ENCODE results near the gene ARFRP1. TPM values are rescaled to one million over a fixed set of nuclear protein-coding genes. Genes with fewer than 3 reads are reported as not detected.

Gene ARFRP1
- total and polyA plus RNA-seq, 2 of the 13 experiments (the other 11 are each of a cell fraction or from before 2014, with no cell fraction given), result 32.0 to 51.1 TPM

GRCh38 chr20:63697357-63697867 lies 10.4 kb downstream of the ARFRP1 start (continued):
- no peak for TF ChIP-seq PLSCR1 (CRISPR knock-in tag; IDR thresholded peaks at IDR 0.05; ENCODE audit: borderline replicate concordance)
- no peak; the same call in 1 of the 2 replicates for TF ChIP-seq KDM5B (CRISPR knock-in tag; IDR thresholded peaks at IDR 0.05; ENCODE audit: borderline replicate concordance)
- no peak for TF ChIP-seq ZNF614 (CRISPR knock-in tag; IDR thresholded peaks at IDR 0.05; ENCODE audit: borderline replicate concordance)
- no peak for TF ChIP-seq SMC3 (IDR thresholded peaks at IDR 0.05; ENCODE audit: low read length)
- no peak for TF ChIP-seq RELA (CRISPR knock-in tag; IDR thresholded peaks at IDR 0.05)
- TF ChIP-seq MXD1 (CRISPR knock-in tag; IDR thresholded peaks at IDR 0.05), result no peak
- no peak for TF ChIP-seq ZEB1 (IDR thresholded peaks at IDR 0.05; ENCODE audit: insufficient replicate concordance, low read depth)
- no peak for TF ChIP-seq NONO (IDR thresholded peaks at IDR 0.05)
- no peak; the same call in 1 of the 2 replicates for TF ChIP-seq NONO (CRISPR knock-in tag; conservative IDR thresholded peaks at IDR 0.05)
- no peak; the same call in 1 of the 2 replicates for TF ChIP-seq BCL3 (CRISPR knock-in tag; IDR thresholded peaks at IDR 0.05)
- TF ChIP-seq EP300 (IDR thresholded peaks at IDR 0.05; ENCODE audit: low read depth in 2 of 2, low read length in 2 of 2), result no peak
- no peak for TF ChIP-seq EP300 (CRISPR knock-in tag; IDR thresholded peaks at IDR 0.05; ENCODE audit: borderline replicate concordance)
- TF ChIP-seq ZBTB33 (CRISPR knock-in tag; IDR thresholded peaks at IDR 0.05), result no peak
- 0 out of 2 replicates have a peak, but pooled peaks have one; percentile 19 for TF ChIP-seq ZNF678 (CRISPR knock-in tag; IDR thresholded peaks at IDR 0.05)
- no peak; the same call in 1 of the 2 replicates for TF ChIP-seq ZNF768 (CRISPR knock-in tag; IDR thresholded peaks at IDR 0.05)
- no peak for TF ChIP-seq RBM39 (IDR thresholded peaks at IDR 0.05; ENCODE audit: low read depth, low read length, poor library complexity, severe bottlenecking)
- TF ChIP-seq ZNF556 (CRISPR knock-in tag; IDR thresholded peaks at IDR 0.05; ENCODE audit: borderline replicate concordance), result no peak
- no peak for TF ChIP-seq ZNF543 (CRISPR knock-in tag; IDR thresholded peaks at IDR 0.05)
- no peak for TF ChIP-seq NPAS2 (CRISPR knock-in tag; IDR thresholded peaks at IDR 0.05; ENCODE audit: borderline replicate concordance)
- TF ChIP-seq GABPB1 (CRISPR knock-in tag; IDR thresholded peaks at IDR 0.05), result no peak
- no peak for TF ChIP-seq HOMEZ (CRISPR knock-in tag; IDR thresholded peaks at IDR 0.05; ENCODE audit: low read depth)
